NCI-H748 treated with DMSO at 0.1 percent for 48 hours (cell line): ENCODE data around the gene ZNF618.

Experiments used
- DNase-seq: peaks from one replicate; lab custom pipeline; 2025; lab: John Stamatoyannopoulos, UW

Gene ZNF618

DNA sequence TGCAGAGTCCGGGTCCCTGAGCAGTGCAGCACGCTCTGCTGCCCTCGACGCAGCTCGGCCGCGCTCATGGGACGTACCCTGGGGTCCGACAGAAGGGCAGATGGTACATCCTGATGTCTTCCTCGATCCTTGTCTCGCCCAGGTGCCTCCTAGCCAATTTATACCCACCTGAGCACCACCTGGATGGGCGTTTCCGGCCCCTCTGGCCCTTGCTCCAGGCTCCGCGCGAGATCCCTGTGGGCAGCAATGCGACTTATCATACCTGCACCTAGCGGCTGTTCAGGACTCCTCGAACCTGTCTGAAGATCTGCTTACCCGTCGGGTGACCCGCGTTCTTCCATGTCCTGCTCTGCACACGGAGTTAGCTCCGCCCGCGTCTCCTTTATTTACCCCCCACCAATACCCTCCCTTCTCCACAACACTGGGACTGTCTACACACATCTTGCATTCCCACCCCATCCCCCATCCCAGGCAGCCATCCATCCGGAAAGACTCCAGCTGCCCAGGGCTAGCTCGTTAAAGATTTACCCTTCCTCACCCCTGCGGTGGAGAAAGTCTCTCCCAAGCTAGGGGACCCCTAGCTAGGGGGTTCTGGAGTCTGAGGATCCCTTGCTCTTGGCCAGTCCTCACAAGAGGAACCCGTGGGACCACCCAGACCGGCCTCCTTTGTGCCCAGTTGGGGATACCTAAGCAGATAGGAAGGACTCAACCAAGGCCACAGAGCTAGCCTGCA, 223.0 kb downstream of the ZNF618 start, which contains the start of gene KIF12:
Gene KIF12 (minus strand): TSS at position 357 of the 733 bp plus-strand sequence. CDS start 16 bp downstream, at position 341.
- DNase-seq = peak; percentile 41

GRCh38 chr9:114099669-114100270, 223.7 kb downstream of the ZNF618 start:
- DNase-seq = no peak

DNA sequence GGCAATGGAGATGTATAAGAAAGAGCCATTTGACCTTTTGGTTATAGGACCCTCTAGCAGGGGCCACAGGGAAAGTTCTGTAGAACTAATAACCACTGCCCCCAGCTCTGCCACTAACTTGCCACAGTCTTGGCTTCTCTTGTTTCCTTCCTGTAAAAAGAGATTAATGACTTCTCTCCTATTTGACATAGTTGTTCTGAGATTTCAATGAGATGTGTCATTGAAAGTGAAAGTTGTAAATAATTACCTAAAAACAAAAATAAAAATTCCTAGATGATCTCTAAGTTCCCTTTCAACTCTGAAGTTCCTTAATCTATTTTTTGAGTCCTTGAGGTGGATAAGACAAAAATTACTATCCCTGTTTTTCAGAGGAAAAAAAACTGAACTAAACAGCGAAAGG, 224.4 kb downstream of the ZNF618 start:
- DNase-seq = no peak

- DNase-seq = no peak
Observed at GRCh38 chr9:114102484-114102883, 226.4 kb downstream of the ZNF618 start.

- DNase-seq = no peak
Observed at GRCh38 chr9:114105236-114105635, 229.1 kb downstream of the ZNF618 start.
